Measurements from ENCODE around the gene DUSP6. TPM values are rescaled to one million over a fixed set of nuclear protein-coding genes. Genes with fewer than 3 reads are reported as not detected.

The DUSP6 gene
- total RNA-seq, 1 donor from 2014 or later: 24.8 TPM

- Mint-ChIP-seq H3K27ac (no peak overlapping the region), H3K9me3 (no peaks in the 10 kb centered on the region), H3K27me3 (ENCODE audit: low read depth) (no peaks in the 10 kb centered on the region), H3K36me3 (peaks cover 3% of the 10 kb centered on the region), H3K4me1 (peaks cover 20% of the 10 kb centered on the region), H3K4me3 (no peak overlapping the region)
- TF ChIP-seq, protein P1, sequence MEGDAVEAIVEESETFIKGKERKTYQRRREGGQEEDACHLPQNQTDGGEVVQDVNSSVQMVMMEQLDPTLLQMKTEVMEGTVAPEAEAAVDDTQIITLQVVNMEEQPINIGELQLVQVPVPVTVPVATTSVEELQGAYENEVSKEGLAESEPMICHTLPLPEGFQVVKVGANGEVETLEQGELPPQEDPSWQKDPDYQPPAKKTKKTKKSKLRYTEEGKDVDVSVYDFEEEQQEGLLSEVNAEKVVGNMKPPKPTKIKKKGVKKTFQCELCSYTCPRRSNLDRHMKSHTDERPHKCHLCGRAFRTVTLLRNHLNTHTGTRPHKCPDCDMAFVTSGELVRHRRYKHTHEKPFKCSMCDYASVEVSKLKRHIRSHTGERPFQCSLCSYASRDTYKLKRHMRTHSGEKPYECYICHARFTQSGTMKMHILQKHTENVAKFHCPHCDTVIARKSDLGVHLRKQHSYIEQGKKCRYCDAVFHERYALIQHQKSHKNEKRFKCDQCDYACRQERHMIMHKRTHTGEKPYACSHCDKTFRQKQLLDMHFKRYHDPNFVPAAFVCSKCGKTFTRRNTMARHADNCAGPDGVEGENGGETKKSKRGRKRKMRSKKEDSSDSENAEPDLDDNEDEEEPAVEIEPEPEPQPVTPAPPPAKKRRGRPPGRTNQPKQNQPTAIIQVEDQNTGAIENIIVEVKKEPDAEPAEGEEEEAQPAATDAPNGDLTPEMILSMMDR (IDR thresholded peaks at IDR 0.05; ENCODE audit: unreplicated experiment): no peak
- DNase-seq (ENCODE audit: low spot score in 2 of 2, unreplicated experiment in 2 of 2): no peak
Observed at GRCh38 chr12:89364631-89365030, 12.3 kb upstream of the DUSP6 start.

DNA sequence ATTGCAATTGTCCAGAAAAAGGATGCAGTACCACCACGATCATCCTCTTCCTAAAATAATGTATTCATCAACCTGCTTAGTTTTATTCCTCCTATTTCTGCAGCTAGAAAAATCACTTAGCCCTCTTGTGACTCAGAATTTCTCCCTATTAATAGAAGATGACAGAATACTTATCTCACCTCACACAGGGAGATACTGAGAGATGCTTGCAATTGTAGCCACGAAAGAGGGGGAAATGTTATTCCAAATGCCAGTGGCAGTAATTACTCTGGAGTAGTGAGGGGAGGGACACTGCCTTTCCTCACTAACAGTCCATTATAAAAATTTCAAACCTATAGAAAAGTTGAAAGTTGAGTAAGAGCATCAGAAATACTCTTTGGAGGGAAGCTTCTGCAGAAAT lies 11.8 kb upstream of the DUSP6 start:
- Mint-ChIP-seq H3K4me1 (peaks cover 15% of the 10 kb centered on the region), H3K4me3 (no peak overlapping the region), H3K27me3 (ENCODE audit: low read depth) (no peaks in the 10 kb centered on the region), H3K27ac (no peak overlapping the region), H3K36me3 (peaks cover 8% of the 10 kb centered on the region), H3K9me3 (no peaks in the 10 kb centered on the region)
- no peak for DNase-seq (ENCODE audit: low spot score in 2 of 2, unreplicated experiment in 2 of 2)
- TF ChIP-seq, protein P1 (IDR thresholded peaks at IDR 0.05; ENCODE audit: unreplicated experiment): no peak

- no peak overlapping the region for H3K27ac Mint-ChIP-seq
- peaks cover 10% of the 10 kb centered on the region for H3K4me1 Mint-ChIP-seq
- DNase-seq (ENCODE audit: low spot score in 2 of 2, unreplicated experiment in 2 of 2): no peak
- peaks cover 9% of the 10 kb centered on the region for H3K36me3 Mint-ChIP-seq
- no peaks in the 10 kb centered on the region for H3K27me3 Mint-ChIP-seq (ENCODE audit: low read depth)
- TF ChIP-seq, protein P1 (IDR thresholded peaks at IDR 0.05; ENCODE audit: unreplicated experiment): no peak
- no peaks in the 10 kb centered on the region for H3K9me3 Mint-ChIP-seq
- H3K4me3 Mint-ChIP-seq: no peak overlapping the region
Observed at GRCh38 chr12:89363582-89363981, 11.3 kb upstream of the DUSP6 start.

DNA sequence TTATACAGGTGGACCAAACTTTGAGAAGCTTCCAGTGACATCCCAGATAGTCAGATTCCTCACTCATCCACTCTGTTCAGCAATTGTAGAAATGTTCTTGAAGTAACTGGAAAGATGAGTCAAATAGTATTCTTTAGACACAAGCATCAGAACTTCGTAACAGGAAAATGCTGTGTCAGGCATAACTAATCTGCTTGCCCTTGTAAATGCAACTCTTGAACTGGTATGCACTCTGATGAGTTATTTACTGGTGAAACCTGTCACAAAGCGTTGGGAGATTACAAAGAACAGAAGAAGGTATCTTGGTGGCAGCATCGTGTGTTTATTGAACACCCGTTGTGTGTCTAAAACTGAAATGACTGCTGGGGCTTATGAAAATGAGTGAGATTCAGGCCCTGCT lies 10.8 kb upstream of the DUSP6 start:
- H3K4me3 Mint-ChIP-seq: no peak overlapping the region
- no peak for DNase-seq (ENCODE audit: low spot score in 2 of 2, unreplicated experiment in 2 of 2)
- H3K36me3 Mint-ChIP-seq: peaks cover 9% of the 10 kb centered on the region
- no peaks in the 10 kb centered on the region for H3K27me3 Mint-ChIP-seq (ENCODE audit: low read depth)
- TF ChIP-seq, protein P1 (IDR thresholded peaks at IDR 0.05; ENCODE audit: unreplicated experiment): no peak
- peaks cover 5% of the 10 kb centered on the region for H3K4me1 Mint-ChIP-seq
- H3K9me3 Mint-ChIP-seq: no peaks in the 10 kb centered on the region
- H3K27ac Mint-ChIP-seq: no peak overlapping the region

DNA sequence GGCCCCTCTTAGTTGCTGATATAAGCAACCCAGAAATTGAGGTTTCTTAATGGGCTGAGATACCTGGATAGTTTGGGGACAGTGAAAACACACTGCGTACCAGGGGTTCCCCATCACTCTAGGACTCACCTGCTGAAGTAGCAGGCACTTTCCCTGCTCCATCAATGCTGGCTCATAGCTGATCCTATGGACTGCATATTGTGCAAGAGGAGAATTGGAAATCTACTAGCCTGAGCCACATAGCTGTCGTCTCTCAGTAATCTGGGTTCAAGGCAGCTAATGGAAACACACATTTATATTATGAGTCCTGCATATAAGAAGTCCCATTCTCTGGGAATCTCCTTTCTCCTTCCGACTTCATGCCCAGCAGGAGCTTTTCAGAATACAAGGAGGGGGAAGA lies 7.3 kb upstream of the DUSP6 start:
- Mint-ChIP-seq H3K27me3 (ENCODE audit: low read depth) (no peaks in the 10 kb centered on the region), H3K27ac (no peak overlapping the region), H3K36me3 (peaks cover 9% of the 10 kb centered on the region), H3K4me1 (peaks cover 26% of the 10 kb centered on the region), H3K9me3 (no peaks in the 10 kb centered on the region), H3K4me3 (no peak overlapping the region)
- TF ChIP-seq, protein P1 (IDR thresholded peaks at IDR 0.05; ENCODE audit: unreplicated experiment): no peak
- no peak for DNase-seq (ENCODE audit: low spot score in 2 of 2, unreplicated experiment in 2 of 2)

DNA sequence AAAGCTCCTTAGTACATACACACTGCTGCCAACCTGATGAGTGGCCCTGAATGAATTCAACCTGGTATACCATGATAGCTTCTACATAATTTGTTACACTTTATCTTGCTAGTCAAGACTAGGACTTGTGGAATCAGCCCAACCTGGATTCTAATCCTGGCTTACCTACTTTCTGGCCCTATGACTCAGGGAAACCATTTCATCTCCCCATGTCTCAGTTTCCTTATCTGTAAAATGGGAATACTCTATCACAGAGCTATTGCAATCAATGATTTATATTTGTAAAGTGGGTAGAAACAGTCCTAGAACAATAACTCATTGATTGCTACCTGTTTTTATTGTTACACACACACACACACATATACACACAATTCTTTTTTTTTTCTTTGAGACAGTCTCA lies 6.5 kb upstream of the DUSP6 start:
- H3K4me1 Mint-ChIP-seq: peaks cover 30% of the 10 kb centered on the region
- no peak overlapping the region for H3K27ac Mint-ChIP-seq
- DNase-seq (ENCODE audit: low spot score in 2 of 2, unreplicated experiment in 2 of 2): no peak
- TF ChIP-seq, protein P1 (IDR thresholded peaks at IDR 0.05; ENCODE audit: unreplicated experiment): no peak
- peaks cover 9% of the 10 kb centered on the region for H3K36me3 Mint-ChIP-seq
- H3K27me3 Mint-ChIP-seq (ENCODE audit: low read depth): no peaks in the 10 kb centered on the region
- H3K4me3 Mint-ChIP-seq: no peak overlapping the region
- no peaks in the 10 kb centered on the region for H3K9me3 Mint-ChIP-seq
